Measurements from ENCODE around the gene DPH3.

- TF ChIP-seq POLR2A (IDR thresholded peaks at IDR 0.05) = no peak
- no peak for TF ChIP-seq CTCF (IDR thresholded peaks at IDR 0.05)
Observed at GRCh38 chr3:16280671-16281070, 15.9 kb upstream of the DPH3 start.
